Measurements from ENCODE around the gene GADL1.

GADL1 gene

DNA sequence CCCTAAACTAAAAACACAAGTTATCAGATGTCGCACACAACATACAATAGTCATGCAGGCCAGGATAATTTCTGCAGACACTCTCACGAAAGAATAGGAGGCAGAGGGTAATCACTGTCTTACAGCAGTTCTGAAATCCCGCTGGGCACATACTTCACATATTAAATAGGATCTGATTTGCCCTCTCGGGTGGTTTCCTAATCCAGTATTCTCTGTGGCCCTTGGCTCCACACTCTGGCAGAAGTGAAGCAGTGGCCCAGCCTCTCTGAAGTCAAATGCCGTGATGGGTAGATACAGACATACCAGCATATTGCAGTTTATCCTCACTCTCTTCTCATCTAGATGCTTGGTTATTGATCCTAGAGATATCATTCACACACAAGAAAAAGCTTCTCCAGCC, 19.0 kb downstream of the GADL1 start:
- no peak for DNase-seq (ENCODE audit: low read depth)

DNA sequence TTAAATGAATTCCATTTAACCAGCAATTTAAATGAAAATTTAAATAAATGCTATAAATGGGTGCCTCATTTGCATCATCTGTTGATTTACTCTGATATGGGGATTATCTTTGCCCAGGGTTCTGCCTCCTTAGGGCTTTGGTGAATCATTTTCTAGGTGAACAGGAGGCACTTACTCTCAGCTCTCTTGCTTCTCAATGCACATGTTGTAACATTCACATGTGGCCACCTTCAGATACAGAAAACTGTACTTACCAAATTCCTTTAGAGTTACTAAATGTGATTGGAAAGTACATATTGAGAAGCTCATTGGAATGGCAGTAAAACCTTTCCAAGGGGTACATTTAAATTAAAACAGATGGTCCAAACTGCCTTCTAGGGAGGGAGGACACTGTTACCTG, 20.8 kb downstream of the GADL1 start:
- DNase-seq (ENCODE audit: low read depth): no peak

DNA sequence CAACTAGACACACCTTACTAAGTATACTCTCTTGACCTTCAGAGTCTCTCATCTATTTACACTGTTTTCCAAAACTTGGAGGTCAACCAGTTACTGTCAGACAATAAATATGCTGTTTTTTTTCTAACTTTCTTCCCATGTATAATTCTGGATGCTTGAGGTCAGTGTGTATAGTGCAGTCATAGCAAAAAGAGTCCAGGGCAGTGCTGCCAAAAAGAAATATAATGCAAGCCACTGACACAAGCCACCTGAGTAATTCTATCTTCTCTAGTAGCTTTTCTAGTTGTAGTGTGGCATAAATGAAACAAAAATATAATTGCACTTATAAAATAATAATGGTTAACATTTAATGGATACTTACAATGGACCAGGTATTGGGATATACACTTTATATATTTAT, 21.6 kb downstream of the GADL1 start:
- no peak for DNase-seq (ENCODE audit: low read depth)

DNA sequence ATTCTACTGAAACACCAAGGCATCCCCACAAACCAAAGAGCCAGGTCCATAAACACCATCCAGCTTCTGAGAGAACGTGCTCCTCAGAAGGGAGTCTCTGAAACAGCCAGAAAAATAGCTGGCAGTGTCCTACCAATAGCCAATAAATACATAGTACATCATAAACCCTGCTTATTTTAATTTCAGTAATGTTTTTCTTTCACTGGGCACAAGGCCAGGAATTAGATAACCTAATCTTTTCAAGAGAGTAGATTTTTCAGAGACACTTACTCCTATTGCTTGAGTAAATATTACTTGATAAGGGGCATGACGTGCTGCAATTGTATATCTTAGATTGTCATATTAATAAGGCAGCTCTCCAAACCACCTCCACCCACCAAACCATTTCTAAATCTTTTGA, 22.7 kb downstream of the GADL1 start:
- DNase-seq (ENCODE audit: low read depth): no peak

DNA sequence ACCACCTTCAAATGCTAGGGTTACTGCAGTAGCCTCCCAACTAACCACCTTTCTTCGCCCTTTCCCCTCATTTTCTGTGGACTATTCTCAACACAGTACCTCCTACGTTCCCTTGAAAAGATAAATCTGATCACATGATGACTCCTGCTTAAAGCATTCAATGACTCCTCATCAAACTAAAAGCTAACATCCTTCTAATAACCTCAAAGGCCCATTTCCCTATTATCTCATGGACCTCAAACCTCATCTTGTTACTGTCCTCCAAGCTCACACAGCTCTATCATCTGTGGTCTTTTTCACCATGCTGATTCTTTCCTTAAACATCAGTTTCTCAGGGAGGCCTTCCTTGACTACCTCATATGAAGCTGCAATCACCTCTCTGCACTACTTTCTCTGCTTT, 29.6 kb downstream of the GADL1 start:
- no peak for DNase-seq (ENCODE audit: low read depth)

DNA sequence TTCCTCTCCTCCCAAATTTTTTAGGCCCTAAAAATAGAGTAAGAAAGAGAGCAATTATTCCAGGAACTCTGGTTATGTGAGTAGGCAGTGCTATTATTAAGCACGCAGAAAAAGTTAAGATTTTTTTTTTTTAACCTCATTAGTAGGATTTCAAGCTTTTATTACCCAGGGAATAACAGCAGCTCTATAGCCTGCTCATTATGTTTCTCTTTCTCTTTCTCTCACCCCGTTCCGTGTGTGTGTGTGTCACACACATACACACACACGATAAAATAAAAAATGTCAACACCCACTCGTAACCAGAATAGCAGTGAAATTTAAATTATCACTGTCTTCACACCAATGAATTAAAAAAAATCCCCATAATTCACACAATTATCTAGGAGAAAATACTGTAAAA, 30.3 kb downstream of the GADL1 start:
- DNase-seq (ENCODE audit: low read depth): no peak

DNA sequence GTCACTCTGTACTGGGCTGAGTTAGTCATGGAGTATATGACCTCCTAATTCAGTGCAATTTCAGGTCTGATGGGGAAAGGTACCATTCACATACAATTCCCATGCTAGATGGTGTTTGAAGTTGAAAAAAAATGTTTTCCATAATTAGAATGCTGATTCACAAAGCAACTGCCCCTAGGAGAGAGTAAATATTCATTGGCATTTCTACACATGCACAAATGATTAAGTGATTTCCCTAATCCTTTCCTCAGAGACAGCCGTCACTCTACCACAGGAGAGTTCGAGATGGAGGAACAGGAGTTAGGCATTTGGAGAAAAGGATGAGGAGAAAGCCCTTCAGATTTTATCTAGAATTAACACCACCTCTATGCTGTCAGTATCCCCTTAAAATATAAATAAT, 32.5 kb downstream of the GADL1 start:
- DNase-seq (ENCODE audit: low read depth): no peak

DNA sequence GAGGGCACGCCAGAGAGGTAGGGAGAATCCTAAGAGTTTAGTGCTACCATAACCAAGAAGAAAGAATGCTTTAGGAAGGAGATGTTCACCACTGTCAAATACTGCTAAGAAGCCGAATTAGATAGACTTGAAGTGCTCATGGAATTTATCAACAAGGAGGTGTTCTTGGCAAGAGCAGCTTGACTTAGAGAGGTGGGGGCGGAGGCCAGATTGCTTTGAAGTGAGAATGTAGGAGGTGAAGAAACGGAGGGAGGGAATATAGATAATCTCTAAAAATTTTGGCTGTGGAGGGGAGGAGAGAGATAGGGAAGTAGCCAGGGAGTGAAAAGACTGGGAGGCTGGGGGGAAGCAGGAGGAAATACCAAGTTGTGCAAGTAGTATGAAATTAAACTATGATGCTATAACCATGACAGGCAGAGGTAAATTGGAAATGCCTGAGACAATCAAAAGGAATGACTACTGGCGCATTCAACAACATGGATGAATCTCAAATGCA, 35.5 kb downstream of the GADL1 start:
- no peak for DNase-seq (ENCODE audit: low read depth)

DNA sequence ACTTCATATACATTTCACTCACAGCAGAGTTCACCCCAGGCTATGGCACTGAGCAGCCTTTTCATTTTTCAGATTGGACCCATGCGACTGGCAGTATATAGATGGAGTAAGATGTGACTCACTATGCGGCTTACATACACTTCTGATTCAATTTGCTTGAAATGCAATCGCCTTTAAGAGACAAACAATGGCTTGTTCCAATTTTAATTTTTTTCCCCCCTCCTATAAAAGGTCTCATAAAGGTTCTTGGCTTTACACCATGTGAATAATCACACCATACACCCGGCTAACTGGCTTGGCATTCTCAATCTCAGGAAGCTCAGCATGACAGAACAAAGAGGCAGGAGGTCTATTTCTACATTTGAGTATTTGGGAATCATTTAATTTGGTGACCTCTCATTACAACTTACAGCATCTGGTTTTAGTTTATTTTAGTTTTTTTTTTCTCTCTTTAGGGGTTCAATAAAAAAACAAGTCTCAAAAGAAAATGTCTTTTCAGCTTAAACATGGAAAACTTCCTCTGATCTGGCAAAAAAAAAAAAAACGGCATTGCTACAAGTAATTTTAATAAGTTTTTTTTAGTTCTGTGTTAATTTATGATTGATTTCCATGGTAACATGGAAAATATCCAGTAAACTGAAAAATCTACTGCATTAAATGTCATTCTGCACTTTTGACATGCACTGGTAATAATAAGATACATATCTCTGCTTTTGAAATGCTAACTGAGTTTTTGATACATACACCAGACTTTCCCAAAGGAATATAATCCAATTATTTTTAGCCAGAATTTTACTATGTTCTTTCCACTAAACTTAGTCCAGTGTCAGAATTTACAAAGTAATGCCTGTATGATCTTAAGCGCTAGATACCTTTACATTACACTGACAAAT, 38.8 kb downstream of the GADL1 start:
- no peak for DNase-seq (ENCODE audit: low read depth)

DNA sequence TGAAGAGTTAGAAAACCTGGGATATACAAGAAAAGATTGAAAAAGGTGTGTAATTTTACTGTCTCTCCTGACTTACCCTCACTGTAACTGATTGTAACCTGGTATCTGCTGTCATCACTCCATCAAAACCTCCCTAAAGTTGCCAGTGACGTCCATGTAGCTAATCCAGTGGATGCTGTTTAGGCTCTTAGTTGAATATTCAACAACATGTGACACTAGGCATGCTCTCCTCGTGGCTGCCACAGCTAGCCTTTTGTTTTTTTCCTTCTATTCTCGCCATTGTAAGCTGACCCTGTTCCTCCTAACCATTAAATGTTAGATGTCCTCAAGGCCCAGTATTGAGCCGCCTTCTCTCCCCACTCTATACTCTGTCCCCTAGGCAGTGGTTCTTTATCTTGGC, 41.6 kb downstream of the GADL1 start:
- no peak for DNase-seq (ENCODE audit: low read depth)

DNA sequence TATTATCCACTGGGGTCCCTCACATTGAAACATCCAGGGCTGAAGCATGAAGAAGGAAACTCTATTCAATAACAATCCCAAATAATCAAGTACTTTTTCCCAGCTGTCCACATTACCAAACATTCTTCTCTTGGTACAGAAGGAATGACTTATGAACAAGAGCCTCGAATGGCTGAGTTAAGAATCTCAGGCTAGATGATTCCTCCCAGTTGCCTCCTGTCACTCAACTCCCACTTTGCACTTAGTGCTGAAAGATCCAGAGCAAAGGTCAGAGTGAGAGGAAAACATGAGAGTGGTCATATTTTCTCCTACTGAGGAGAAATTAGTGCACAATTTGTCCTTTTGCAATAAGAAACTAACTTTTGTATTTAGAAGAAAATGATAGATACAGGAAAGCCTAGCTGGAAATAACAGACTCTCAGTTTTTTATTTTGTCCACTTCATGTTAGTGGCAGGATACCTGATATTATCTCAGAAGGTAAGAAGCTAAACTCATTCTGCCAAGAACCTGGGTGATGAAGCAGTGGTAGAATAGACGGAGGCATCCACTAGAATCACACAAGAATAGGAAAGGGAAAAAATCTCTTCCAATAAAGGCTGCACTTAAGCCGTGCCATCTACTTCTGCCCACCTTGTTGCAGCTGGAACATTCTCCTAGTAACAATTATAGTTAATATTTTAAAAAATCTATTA, 46.2 kb downstream of the GADL1 start:
- DNase-seq (ENCODE audit: low read depth): no peak

DNA sequence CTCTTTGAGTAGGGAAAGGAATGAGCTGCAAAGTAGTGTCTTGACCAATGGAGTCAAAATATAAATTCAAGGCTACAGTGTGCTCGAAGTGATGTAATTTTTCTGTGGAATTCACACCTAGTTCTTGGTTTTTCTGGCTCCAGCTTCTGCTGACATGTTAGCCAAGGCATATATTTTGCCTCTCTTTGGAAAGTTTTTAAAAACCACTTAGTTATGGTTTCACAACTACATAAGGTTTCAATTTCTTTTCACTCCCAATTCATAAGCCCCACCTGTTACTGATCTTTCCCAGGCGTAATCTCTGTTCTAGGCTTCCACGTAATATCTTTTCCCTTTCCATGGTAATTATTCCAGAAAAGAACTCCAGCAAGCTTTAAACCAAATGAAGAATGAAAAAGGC, 46.9 kb downstream of the GADL1 start:
- DNase-seq (ENCODE audit: low read depth): no peak

DNA sequence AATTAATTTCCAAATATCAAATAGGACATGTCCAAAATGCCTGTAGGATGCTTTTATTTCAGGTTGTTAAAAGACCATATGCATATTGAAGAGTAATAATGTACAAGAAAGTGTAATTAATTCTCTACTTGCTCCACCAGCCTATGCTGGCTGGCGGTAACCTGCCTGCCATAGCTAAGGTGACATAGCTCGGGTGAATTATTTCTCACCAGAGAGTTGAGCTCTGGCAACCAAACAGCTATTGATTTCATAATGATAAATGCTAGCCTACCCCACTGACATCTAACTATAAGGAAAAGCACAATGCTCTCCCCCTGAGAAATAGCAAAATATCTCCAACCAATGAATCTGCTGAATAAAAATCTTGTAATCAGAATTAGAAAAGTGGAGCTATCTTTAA, 48.9 kb downstream of the GADL1 start:
- no peak for DNase-seq (ENCODE audit: low read depth)

DNA sequence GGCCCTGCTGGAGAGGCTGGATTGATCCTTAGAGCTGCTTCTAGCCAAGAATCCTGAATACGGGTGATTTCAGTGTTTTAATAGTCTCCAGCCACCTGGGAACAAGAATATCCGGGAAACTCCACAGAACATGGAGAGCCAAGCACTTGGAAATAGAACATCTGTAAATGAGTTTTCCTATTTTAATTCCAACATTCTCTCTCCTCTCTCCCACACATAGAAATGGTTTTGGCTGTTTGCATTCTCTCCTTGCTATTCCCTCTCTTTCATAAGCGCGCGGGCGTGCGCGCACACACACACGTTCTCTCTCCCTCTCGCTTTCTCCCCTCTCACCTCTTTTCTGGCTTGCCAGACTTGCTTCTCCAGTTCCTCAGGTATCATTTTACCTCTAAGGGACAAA, 50.6 kb downstream of the GADL1 start:
- no peak for DNase-seq (ENCODE audit: low read depth)

DNA sequence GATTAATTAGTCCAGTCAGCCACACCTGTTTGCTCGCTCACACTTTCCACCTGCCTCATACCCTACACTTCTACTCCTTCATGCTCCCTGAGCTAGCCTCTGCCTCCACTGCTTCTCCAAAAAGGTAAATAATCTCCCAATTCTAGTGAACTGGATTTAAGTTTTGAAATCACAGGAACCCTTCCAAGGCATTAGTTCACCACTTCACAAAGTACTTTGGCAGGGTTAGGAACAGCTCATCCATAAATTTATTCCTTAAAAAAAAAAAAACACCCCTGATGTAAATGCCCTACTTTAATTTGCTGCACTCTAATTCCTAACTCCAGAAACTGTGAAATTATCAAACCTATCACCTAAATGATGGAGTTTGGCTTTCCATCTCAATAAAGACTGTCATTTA, 58.3 kb downstream of the GADL1 start:
- no peak for DNase-seq (ENCODE audit: low read depth)

DNA sequence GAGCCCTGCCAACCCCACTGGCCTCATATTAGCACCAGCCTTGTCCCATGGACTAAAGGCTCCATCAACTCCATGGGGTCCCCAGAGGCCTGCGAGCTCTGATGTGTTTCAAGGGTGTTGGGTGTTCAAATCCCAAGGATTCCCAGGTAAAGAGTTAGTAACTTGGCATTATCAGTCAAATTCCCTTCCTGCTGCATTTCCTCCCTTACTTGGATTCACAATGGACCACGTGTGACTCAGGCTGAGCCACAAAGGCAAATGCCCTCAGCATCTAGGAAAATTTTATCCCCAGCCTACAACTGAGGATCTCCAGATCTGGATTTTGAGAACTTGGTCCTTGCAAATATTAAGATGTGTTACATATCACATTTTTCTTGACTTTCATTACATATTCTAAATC, 58.8 kb downstream of the GADL1 start:
- no peak for DNase-seq (ENCODE audit: low read depth)

DNA sequence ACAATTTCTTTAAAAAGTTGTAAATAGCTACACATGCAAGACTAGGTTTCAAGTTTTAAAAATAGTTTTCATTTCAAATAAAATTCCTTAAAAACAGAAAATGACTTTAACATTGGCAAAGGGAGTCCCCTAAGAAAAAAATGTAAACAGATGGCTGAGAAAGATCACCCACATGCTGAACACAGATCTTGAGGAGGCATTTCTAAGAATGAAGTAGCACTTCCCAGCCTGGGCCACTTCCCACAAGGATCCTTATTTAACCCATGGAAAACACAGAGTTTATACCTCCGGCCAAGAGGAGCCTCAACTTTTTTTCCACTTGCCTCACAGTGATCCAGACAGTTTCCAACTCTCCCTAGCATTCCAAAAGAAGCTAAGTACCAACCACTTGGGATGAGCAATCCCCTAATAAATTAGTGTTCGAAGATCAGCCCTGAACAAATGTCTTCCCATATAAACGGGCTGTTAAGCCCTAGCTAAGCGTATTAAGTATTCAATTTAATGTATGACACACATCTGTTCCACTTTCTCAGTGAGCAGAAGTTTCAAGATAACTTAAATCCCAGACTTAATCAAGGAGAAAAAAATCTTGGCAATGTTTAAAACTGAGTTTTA, 61.4 kb downstream of the GADL1 start:
- no peak for DNase-seq (ENCODE audit: low read depth)

DNA sequence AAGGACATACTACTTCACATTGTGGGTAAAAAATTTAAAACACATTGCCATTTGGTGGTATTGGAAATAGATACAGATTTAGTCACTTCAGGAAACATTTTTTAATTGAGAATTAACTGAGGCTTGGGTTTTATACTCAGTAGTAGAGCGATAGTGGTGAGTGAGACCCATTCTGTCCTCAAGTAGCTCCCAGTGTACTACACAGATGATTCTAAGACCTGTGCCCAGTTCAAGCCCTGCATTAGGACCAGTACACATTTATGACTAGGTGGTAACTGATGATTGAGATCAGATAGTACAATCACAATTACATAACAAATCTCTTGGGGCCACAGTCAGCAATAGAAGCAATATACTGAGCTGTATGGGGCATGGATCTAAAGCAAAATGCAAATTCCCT, 67.4 kb downstream of the GADL1 start:
- DNase-seq (ENCODE audit: low read depth): no peak

DNA sequence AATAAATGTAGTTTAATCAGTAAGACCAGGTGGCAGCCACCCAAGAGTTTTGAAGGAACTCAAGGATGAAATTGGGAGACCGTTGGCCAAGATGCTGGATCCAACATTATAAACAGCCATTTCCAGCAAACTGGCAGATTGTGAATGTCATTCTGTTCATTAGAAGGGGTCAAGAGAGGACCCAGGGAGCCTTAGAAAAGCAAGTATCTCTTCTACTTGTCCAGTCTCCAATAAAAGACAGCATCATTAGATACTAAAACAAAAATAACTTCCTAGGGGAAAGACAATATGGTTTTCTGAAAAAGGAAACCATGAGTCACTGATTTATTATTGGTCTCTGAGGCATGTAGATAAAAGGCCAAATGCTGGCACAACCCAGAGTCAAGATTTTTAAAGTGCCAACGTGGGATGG, 67.9 kb downstream of the GADL1 start:
- no peak for DNase-seq (ENCODE audit: low read depth)

DNA sequence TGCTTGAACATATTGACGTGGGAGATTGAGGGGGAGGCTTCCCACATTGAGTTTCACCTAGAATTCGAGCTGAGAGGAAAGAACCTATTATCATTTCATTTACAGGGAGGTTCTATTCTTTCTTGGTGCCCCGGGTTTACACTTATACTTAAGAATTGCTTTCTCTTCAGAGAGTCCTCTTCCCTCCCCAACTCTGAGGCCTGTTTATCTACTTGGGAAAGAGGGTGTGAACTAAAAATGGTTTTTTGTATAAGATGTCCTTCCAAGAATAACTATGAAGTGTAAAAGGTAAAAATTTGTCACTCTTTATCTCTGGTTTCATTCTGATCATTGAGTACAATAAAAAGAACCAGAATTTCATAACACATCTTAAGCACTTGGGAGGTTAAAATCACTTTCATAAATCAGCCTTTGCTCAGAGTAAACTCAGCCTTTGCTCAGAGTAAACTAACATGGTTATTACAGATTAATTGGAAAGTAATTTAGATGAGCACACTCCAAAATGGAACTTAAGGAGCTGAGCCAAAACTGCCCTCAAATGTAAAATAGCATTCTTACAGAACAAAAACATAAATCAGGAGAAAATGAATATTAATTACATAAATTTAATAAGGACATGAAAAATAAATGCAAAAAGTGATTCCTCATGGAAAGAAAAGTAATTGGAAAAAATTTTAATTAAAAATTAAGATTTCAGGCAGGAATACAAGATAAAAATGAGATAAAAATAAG, 75.2 kb downstream of the GADL1 start:
- DNase-seq (ENCODE audit: low read depth): no peak

DNA sequence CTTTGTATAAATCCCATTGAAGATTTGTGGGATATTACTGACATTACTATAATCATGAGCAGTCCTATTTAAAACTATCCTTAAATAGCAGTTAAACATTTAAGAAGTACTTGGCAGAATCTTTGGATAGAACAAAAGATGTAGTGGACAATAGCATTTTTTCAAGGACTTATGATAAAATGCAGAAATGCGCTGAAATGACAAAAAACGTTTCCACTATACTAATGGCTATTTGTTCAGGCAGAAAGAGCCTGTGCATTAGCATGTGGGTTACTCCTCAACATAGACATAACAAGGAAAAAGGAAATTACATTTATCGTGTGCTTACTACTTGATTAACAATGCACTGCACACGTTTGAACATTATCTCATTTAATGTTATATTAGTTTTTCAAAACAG, 80.7 kb downstream of the GADL1 start:
- DNase-seq (ENCODE audit: low read depth): no peak

DNA sequence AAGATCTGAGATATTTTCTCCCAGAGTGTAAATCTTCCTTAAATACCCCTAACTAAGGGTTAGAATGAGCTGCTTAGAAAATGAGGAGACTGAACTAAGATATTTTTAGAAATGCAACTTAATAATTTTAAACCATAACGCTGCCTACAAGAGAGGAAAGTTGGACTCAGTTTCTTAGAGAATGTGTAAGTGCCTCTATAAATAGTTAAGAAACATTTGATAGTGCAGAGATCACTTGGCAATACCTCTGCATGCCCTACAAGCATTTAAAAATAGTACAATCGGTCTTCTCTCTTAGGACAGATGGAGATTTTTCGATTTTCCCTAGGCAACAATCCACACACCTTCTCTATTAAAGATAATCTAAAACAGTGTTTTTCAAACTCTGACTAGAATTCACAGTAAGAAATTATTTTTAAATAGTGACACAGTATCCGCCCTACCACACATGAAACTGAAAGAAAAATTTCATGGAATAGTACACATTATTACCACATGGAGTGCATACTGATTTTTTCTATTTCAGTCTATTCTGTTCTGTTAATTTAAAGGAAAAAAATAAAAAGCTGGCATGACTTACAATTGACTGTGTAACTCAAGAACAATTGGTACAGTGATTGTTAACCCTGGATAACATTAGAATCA, 83.2 kb downstream of the GADL1 start:
- no peak for DNase-seq (ENCODE audit: low read depth)
